WTC11 (cell line): ENCODE measurements around the gene PRRC2A. TPM values are rescaled to one million over a fixed set of nuclear protein-coding genes. Genes with fewer than 3 reads are reported as not detected.

ENCODE experiments used
- ATAC-seq: fragments of 200-7000 bp; cut with Tn5 transposase; 2 replicates; pipeline ENCODE4 v1.10.0; 2021; ENCODE audit warnings: mild to moderate bottlenecking, moderate library complexity
- CTCF ChIA-PET: fragments of 300-600 bp; sonication (Branson Sonifier 250); formaldehyde crosslinking; loops from one replicate; lab custom pipeline; 2021; ENCODE audit warnings: antibody characterized with exemption; lab: Charles Lee
- POLR2A ChIA-PET: fragments of 350-600 bp; sonication (Branson Sonifier 250); formaldehyde crosslinking; loops from one replicate; lab custom pipeline; 2021; ENCODE audit warnings: antibody characterized with exemption; lab: Charles Lee
- DNase-seq: peaks from one replicate; pipeline ENCODE4 v3.0.0; 2021; ENCODE audit warnings: low spot score
- H3K27ac Mint-ChIP-seq: 2 replicates; pipeline ENCODE4 v1.8.0; 2021; ENCODE audit warnings: mixed read lengths
- H3K27me3 Mint-ChIP-seq: 2 replicates; pipeline ENCODE4 v1.8.0; 2021; ENCODE audit warnings: low read depth, mild to moderate bottlenecking, moderate library complexity, mixed read lengths
- H3K36me3 Mint-ChIP-seq: 2 replicates; pipeline ENCODE4 v1.8.0; 2021; ENCODE audit warnings: mixed read lengths
- H3K4me1 Mint-ChIP-seq: 2 replicates; pipeline ENCODE4 v1.8.0; 2022; ENCODE audit warnings: mixed read lengths
- H3K4me3 Mint-ChIP-seq: 2 replicates; pipeline ENCODE4 v1.8.0; 2021; ENCODE audit warnings: mild to moderate bottlenecking, moderate library complexity, mixed read lengths
- H3K9me3 Mint-ChIP-seq: 2 replicates; pipeline ENCODE4 v1.8.0; 2021; ENCODE audit warnings: mixed read lengths
- CBFB ChIP-seq: sonication (generic); formaldehyde crosslinking; IDR thresholded peaks from 2 replicates; pipeline ENCODE4 v1.8.1; 2022; ENCODE audit warnings: mild to moderate bottlenecking, low read depth, missing genetic modification reagents
- EMX1 ChIP-seq: fragments of 250-450 bp; sonication (Bioruptor Pico); IDR thresholded peaks from 2 replicates; pipeline ENCODE4 v1.8.0; 2021; ENCODE audit warnings: mild to moderate bottlenecking
- FOXJ3 ChIP-seq: sonication (generic); formaldehyde crosslinking; IDR thresholded peaks from 2 replicates; pipeline ENCODE4 v1.9.0; 2021; ENCODE audit warnings: missing genetic modification reagents, mild to moderate bottlenecking, borderline replicate concordance
- GTF2I ChIP-seq: fragments of 250-450 bp; sonication (Bioruptor Pico); conservative IDR thresholded peaks from 2 replicates; pipeline ENCODE4 v1.4.0; 2021; ENCODE audit warnings: mild to moderate bottlenecking
- IRF1 ChIP-seq: sonication (generic); formaldehyde crosslinking; IDR thresholded peaks from 2 replicates; pipeline ENCODE4 v1.8.0; 2023; ENCODE audit warnings: missing genetic modification reagents
- JUN ChIP-seq: sonication (generic); formaldehyde crosslinking; IDR thresholded peaks from 2 replicates; pipeline ENCODE4 v1.8.0; 2023; ENCODE audit warnings: mild to moderate bottlenecking, missing genetic modification reagents
- MXD4 ChIP-seq: fragments of 250-450 bp; sonication (Bioruptor Pico); IDR thresholded peaks from 2 replicates; pipeline ENCODE4 v1.8.0; 2021; ENCODE audit warnings: mild to moderate bottlenecking, moderate library complexity, borderline replicate concordance
- NFE2L1 ChIP-seq: sonication (generic); formaldehyde crosslinking; IDR thresholded peaks from 2 replicates; pipeline ENCODE4 v1.8.1; 2023; ENCODE audit warnings: missing genetic modification reagents
- RELA ChIP-seq: sonication (generic); formaldehyde crosslinking; IDR thresholded peaks from 2 replicates; pipeline ENCODE4 v1.8.1; 2022; ENCODE audit warnings: missing genetic modification reagents, mild to moderate bottlenecking, borderline replicate concordance
- SMAD3 ChIP-seq: sonication (generic); formaldehyde crosslinking; IDR thresholded peaks from 2 replicates; pipeline ENCODE4 v1.8.0; 2022; ENCODE audit warnings: missing genetic modification reagents, mild to moderate bottlenecking, borderline replicate concordance
- SOX15 ChIP-seq: fragments of 250-450 bp; sonication (Bioruptor Pico); IDR thresholded peaks from 2 replicates; pipeline ENCODE4 v1.9.0; 2021; ENCODE audit warnings: mild to moderate bottlenecking
- SP1 ChIP-seq: sonication (generic); formaldehyde crosslinking; conservative IDR thresholded peaks from 2 replicates; pipeline ENCODE4 v1.8.1; 2022; ENCODE audit warnings: missing genetic modification reagents
- TCF7 ChIP-seq: sonication (generic); formaldehyde crosslinking; IDR thresholded peaks from 2 replicates; pipeline ENCODE4 v1.8.0; 2022; ENCODE audit warnings: mild to moderate bottlenecking, low read depth, missing genetic modification reagents, moderate library complexity
- TP53 ChIP-seq: sonication (generic); formaldehyde crosslinking; IDR thresholded peaks from 2 replicates; pipeline ENCODE4 v1.8.1; 2023; ENCODE audit warnings: mild to moderate bottlenecking, missing genetic modification reagents
- ZNF317 ChIP-seq: sonication (generic); formaldehyde crosslinking; IDR thresholded peaks from 2 replicates; pipeline ENCODE4 v1.8.1; 2023; ENCODE audit warnings: low read depth, mild to moderate bottlenecking, moderate library complexity, missing genetic modification reagents, borderline replicate concordance
- ZNF416 ChIP-seq: fragments of 250-450 bp; sonication (Bioruptor Pico); IDR thresholded peaks from 2 replicates; pipeline ENCODE4 v1.9.0; 2021; ENCODE audit warnings: mild to moderate bottlenecking, inconsistent platforms
- total RNA-seq: library from RNA; stranded (reverse); gene quantifications from 3 replicates; pipeline ENCODE4 v1.2.3, GENCODE V29; 2021
- TF ChIP-seq, protein P1 (sequence below): fragments of 250-450 bp; sonication (Bioruptor Pico); conservative IDR thresholded peaks from 2 replicates; pipeline ENCODE4 v1.9.0; 2021; ENCODE audit warnings: mild to moderate bottlenecking
- TF ChIP-seq, protein P2 (sequence below): sonication (generic); formaldehyde crosslinking; IDR thresholded peaks from 2 replicates; pipeline ENCODE4 v1.8.0; 2022; ENCODE audit warnings: missing genetic modification reagents
- TF ChIP-seq, protein P3 (sequence below): sonication (generic); formaldehyde crosslinking; IDR thresholded peaks from 2 replicates; pipeline ENCODE4 v1.8.0; 2022; ENCODE audit warnings: mild to moderate bottlenecking, missing genetic modification reagents

Gene PRRC2A
- total RNA-seq, 1 experiment from 2014 or later = 372 TPM

DNA sequence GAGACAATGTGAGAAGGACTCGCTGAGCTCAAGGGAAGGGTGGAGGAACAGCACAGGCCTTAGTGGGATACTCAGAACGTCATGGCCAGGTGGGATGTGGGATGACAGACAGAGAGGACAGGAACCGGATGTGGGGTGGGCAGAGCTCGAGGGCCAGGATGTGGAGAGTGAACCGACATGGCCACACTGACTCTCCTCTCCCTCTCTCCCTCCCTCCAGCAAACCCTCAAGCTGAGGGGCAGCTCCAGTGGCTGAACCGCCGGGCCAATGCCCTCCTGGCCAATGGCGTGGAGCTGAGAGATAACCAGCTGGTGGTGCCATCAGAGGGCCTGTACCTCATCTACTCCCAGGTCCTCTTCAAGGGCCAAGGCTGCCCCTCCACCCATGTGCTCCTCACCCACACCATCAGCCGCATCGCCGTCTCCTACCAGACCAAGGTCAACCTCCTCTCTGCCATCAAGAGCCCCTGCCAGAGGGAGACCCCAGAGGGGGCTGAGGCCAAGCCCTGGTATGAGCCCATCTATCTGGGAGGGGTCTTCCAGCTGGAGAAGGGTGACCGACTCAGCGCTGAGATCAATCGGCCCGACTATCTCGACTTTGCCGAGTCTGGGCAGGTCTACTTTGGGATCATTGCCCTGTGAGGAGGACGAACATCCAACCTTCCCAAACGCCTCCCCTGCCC lies 43.5 kb upstream of the PRRC2A start:
- H3K4me1 Mint-ChIP-seq = peaks cover 42% of the 10 kb centered on the region
- POLR2A ChIA-PET = interaction anchor here (0.5 kb wide), 1 partner anchor 158 kb away, joined by 3 read pairs; no protein-coding TSS in a partner anchor
- H3K9me3 Mint-ChIP-seq = no peaks in the 10 kb centered on the region
- H3K36me3 Mint-ChIP-seq = no peaks in the 10 kb centered on the region
- H3K27ac Mint-ChIP-seq = no peak overlapping the region
- H3K4me3 Mint-ChIP-seq = no peak overlapping the region
- H3K27me3 Mint-ChIP-seq = peaks cover 55% of the 10 kb centered on the region
- no peak for ATAC-seq
- TF ChIP-seq SMAD3 (CRISPR knock-in tag) = no peak
- TF ChIP-seq, all 79 proteins: peak for 0
- CTCF ChIA-PET = interaction anchor here (0.7 to 15.1 kb wide), 5 partner anchors 9 to 31 kb away, joined by 4 to 293 read pairs (median 4); partner anchors contain the start of genes ATP6V1G2, LST1, NCR3 and NFKBIL1
- no peak for DNase-seq

- TF ChIP-seq NFE2L1 (CRISPR knock-in tag) (no peak), ZNF416 (no peak), SP1 (no peak), IRF1 (CRISPR knock-in tag) (no peak), JUN (CRISPR knock-in tag) (no peak)
- TF ChIP-seq, protein P1, sequence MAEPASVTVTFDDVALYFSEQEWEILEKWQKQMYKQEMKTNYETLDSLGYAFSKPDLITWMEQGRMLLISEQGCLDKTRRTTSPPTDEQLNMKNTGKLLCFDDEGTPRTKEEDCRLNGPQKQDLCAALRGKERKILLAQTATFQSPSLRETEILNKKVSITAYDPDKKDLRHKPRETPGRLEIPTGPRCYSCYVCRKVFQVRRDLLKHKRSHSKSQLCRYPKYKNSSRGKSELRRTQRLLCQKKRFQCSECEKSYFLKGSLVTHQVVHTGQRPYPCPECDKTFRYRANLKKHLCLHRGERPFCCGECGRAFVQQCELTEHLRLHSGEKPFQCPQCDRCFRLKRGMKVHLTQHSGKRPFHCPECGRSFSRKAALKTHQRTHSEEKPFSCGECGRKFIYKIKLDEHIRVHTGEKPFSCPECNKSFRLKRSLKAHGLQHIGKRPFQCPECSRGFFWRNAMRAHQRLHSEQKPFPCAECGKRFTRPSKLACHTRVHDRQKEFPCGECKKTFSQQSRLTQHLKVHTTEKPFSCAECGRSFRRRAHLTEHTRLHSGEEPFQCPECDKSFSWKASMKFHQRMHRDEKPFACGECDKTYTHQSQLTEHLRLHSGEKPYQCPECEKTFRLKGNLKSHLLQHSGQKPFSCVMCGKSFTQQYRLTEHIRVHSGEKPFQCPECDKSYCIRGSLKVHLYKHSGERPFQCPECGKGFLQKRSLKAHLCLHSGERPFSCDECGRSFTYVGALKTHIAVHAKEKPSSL (CRISPR knock-in tag) = no peak
- Mint-ChIP-seq H3K9me3 (no peaks in the 10 kb centered on the region), H3K4me3 (no peak overlapping the region), H3K27me3 (peaks cover 60% of the 10 kb centered on the region), H3K4me1 (peaks cover 46% of the 10 kb centered on the region), H3K36me3 (no peaks in the 10 kb centered on the region), H3K27ac (no peak overlapping the region)
- CTCF ChIA-PET = interaction anchor here (1.5 to 15.1 kb wide), 3 partner anchors 20 to 31 kb away, joined by 6 to 293 read pairs (median 13); partner anchors contain the start of genes ATP6V1G2 and NCR3
- no peak for DNase-seq
- POLR2A ChIA-PET = no interaction called here
- no peak for ATAC-seq
Measured at GRCh38 chr6:31577579-31577966, 42.9 kb upstream of the PRRC2A start.

GRCh38 chr6:31578184-31579118 lies 42.1 kb upstream of the PRRC2A start:
- POLR2A ChIA-PET = interaction anchor here (0.5 kb wide), 1 partner anchor 17 kb away, joined by 3 read pairs; no protein-coding TSS in a partner anchor
- no peaks in the 10 kb centered on the region for H3K36me3 Mint-ChIP-seq
- TF ChIP-seq FOXJ3 (CRISPR knock-in tag) (no peak), RELA (CRISPR knock-in tag) (no peak), ZNF317 (CRISPR knock-in tag) (no peak), EMX1 (CRISPR knock-in tag) (no peak), TP53 (CRISPR knock-in tag) (no peak), GTF2I (CRISPR knock-in tag) (no peak), SP1 (no peak), MXD4 (CRISPR knock-in tag) (no peak), CBFB (CRISPR knock-in tag) (no peak), TCF7 (CRISPR knock-in tag) (no peak), SOX15 (no peak)
- TF ChIP-seq, protein P2, sequence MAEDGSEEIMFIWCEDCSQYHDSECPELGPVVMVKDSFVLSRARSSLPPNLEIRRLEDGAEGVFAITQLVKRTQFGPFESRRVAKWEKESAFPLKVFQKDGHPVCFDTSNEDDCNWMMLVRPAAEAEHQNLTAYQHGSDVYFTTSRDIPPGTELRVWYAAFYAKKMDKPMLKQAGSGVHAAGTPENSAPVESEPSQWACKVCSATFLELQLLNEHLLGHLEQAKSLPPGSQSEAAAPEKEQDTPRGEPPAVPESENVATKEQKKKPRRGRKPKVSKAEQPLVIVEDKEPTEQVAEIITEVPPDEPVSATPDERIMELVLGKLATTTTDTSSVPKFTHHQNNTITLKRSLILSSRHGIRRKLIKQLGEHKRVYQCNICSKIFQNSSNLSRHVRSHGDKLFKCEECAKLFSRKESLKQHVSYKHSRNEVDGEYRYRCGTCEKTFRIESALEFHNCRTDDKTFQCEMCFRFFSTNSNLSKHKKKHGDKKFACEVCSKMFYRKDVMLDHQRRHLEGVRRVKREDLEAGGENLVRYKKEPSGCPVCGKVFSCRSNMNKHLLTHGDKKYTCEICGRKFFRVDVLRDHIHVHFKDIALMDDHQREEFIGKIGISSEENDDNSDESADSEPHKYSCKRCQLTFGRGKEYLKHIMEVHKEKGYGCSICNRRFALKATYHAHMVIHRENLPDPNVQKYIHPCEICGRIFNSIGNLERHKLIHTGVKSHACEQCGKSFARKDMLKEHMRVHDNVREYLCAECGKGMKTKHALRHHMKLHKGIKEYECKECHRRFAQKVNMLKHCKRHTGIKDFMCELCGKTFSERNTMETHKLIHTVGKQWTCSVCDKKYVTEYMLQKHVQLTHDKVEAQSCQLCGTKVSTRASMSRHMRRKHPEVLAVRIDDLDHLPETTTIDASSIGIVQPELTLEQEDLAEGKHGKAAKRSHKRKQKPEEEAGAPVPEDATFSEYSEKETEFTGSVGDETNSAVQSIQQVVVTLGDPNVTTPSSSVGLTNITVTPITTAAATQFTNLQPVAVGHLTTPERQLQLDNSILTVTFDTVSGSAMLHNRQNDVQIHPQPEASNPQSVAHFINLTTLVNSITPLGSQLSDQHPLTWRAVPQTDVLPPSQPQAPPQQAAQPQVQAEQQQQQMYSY (CRISPR knock-in tag) = no peak
- TF ChIP-seq, protein P3, sequence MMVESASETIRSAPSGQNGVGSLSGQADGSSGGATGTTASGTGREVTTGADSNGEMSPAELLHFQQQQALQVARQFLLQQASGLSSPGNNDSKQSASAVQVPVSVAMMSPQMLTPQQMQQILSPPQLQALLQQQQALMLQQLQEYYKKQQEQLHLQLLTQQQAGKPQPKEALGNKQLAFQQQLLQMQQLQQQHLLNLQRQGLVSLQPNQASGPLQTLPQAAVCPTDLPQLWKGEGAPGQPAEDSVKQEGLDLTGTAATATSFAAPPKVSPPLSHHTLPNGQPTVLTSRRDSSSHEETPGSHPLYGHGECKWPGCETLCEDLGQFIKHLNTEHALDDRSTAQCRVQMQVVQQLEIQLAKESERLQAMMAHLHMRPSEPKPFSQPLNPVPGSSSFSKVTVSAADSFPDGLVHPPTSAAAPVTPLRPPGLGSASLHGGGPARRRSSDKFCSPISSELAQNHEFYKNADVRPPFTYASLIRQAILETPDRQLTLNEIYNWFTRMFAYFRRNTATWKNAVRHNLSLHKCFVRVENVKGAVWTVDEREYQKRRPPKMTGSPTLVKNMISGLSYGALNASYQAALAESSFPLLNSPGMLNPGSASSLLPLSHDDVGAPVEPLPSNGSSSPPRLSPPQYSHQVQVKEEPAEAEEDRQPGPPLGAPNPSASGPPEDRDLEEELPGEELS (CRISPR knock-in tag) = no peak

More at GRCh38 chr6:31578184-31579118, 42.1 kb upstream of the PRRC2A start:
- Mint-ChIP-seq H3K27ac (peak overlapping the region; percentile 82), H3K4me3 (no peak overlapping the region; the same call in 1 of the 2 replicates), H3K4me1 (peaks cover 46% of the 10 kb centered on the region), H3K27me3 (peaks cover 57% of the 10 kb centered on the region), H3K9me3 (no peaks in the 10 kb centered on the region)
- CTCF ChIA-PET = interaction anchor here (1.5 to 15.1 kb wide), 3 partner anchors 19 to 32 kb away, joined by 6 to 293 read pairs (median 13); partner anchors contain the start of genes ATP6V1G2 and NCR3
- ATAC-seq (peak; percentile 13), DNase-seq (peak; percentile 38)
